Glutamatergic neuron (in vitro differentiated cells): Measurements from ENCODE around the gene ENDOD1. TPM values are rescaled to one million over a fixed set of nuclear protein-coding genes. Genes with fewer than 3 reads are reported as not detected.

Experiments
- DNase-seq: peaks from one replicate; pipeline ENCODE4 v3.0.0; 2022
- H3K27ac Mint-ChIP-seq: one replicate; pipeline ENCODE4 v1.8.0; 2020; ENCODE audit warnings: mild to moderate bottlenecking, mixed read lengths, inconsistent platforms; ENCODE audit not compliant: unreplicated experiment
- H3K27me3 Mint-ChIP-seq: one replicate; pipeline ENCODE4 v1.8.0; 2020; ENCODE audit warnings: mild to moderate bottlenecking, moderate library complexity, mixed read lengths, inconsistent platforms; ENCODE audit not compliant: unreplicated experiment
- H3K36me3 Mint-ChIP-seq: one replicate; pipeline ENCODE4 v1.8.0; 2020; ENCODE audit warnings: mild to moderate bottlenecking, mixed read lengths, inconsistent platforms; ENCODE audit not compliant: unreplicated experiment
- H3K4me1 Mint-ChIP-seq: one replicate; pipeline ENCODE4 v1.8.0; 2020; ENCODE audit warnings: mild to moderate bottlenecking, low read depth, mixed read lengths, inconsistent platforms; ENCODE audit not compliant: unreplicated experiment
- H3K4me3 Mint-ChIP-seq: one replicate; pipeline ENCODE4 v1.8.0; 2020; ENCODE audit warnings: mild to moderate bottlenecking, mixed read lengths, inconsistent platforms; ENCODE audit not compliant: unreplicated experiment
- H3K9me3 Mint-ChIP-seq: one replicate; pipeline ENCODE4 v1.8.0; 2020; ENCODE audit warnings: mild to moderate bottlenecking, moderate library complexity, mixed read lengths, inconsistent platforms; ENCODE audit not compliant: unreplicated experiment
- total RNA-seq: library from RNA; stranded (reverse); fragmentation: NEBNext Ultra II Directional; extraction: Animal tissue kit (Norgen Biotek cat#: 25700); gene quantifications from one replicate; pipeline ENCODE4 v1.2.1, GENCODE V29; 2021; ENCODE audit not compliant: unreplicated experiment
- TF ChIP-seq, protein P1 (sequence below): fragments of 200-600 bp; sonication (generic); IDR thresholded peaks from one replicate; pipeline ENCODE4 v1.5.0; 2021; ENCODE audit not compliant: partially characterized antibody, unreplicated experiment

Gene ENDOD1
- total RNA-seq, 1 donor from 2014 or later: 1.6 TPM

DNA sequence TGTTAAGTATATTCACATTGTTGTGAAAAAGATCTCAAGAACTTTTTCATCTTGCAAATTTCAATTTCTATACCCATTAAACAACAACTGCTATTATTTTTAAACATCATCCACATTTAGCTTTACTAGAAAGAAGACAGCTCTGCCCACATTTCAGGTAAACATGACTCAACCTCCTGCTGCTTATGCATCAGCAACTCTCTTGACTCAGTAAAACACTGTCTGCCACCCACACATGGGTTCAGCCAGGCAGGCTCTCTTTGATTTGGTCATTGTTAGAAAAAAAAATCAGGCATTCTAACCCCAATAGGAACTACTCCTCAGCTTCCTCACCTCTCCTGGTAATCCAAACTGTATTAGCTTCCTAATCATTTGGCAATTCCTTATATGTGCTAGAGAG, 5.1 kb upstream of the ENDOD1 start:
- DNase-seq: no peak
- H3K4me3 Mint-ChIP-seq: no peak overlapping the region
- peaks cover 2% of the 10 kb centered on the region for H3K27me3 Mint-ChIP-seq
- TF ChIP-seq, protein P1, sequence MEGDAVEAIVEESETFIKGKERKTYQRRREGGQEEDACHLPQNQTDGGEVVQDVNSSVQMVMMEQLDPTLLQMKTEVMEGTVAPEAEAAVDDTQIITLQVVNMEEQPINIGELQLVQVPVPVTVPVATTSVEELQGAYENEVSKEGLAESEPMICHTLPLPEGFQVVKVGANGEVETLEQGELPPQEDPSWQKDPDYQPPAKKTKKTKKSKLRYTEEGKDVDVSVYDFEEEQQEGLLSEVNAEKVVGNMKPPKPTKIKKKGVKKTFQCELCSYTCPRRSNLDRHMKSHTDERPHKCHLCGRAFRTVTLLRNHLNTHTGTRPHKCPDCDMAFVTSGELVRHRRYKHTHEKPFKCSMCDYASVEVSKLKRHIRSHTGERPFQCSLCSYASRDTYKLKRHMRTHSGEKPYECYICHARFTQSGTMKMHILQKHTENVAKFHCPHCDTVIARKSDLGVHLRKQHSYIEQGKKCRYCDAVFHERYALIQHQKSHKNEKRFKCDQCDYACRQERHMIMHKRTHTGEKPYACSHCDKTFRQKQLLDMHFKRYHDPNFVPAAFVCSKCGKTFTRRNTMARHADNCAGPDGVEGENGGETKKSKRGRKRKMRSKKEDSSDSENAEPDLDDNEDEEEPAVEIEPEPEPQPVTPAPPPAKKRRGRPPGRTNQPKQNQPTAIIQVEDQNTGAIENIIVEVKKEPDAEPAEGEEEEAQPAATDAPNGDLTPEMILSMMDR: no peak
- H3K4me1 Mint-ChIP-seq: peaks cover 4% of the 10 kb centered on the region
- H3K9me3 Mint-ChIP-seq: peaks cover 2% of the 10 kb centered on the region
- H3K36me3 Mint-ChIP-seq: no peaks in the 10 kb centered on the region
- H3K27ac Mint-ChIP-seq: no peak overlapping the region

GRCh38 chr11:95085117-95085816, 4.4 kb upstream of the ENDOD1 start:
- no peak overlapping the region for H3K4me3 Mint-ChIP-seq
- TF ChIP-seq, protein P1: no peak

DNA sequence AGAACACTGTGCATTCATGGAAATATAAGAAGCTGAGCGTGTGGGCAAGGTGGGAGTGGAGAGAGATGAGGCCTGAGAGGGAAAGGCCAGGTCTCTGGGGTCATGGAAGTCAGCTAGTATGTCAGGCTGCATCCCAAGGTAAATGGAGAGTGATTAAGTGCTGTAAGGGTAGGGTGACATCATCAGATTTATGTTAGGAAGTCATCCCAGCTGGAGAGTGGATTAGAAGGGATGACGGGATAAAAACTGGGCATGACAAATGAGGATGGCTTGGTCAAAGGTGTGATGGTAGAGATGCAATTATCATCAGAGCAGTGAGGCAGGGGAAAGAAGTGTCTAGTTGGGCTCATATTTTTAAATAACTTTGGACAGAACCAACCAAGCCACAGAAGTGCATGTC, 3.5 kb upstream of the ENDOD1 start:
- peaks cover 7% of the 10 kb centered on the region for H3K9me3 Mint-ChIP-seq
- no peaks in the 10 kb centered on the region for H3K36me3 Mint-ChIP-seq
- DNase-seq: no peak
- H3K27me3 Mint-ChIP-seq: peaks cover 4% of the 10 kb centered on the region
- peak overlapping the region; percentile 40 for H3K4me3 Mint-ChIP-seq
- peaks cover 4% of the 10 kb centered on the region for H3K4me1 Mint-ChIP-seq
- TF ChIP-seq, protein P1: no peak
- peak overlapping the region; percentile 68 for H3K27ac Mint-ChIP-seq

More at GRCh38 chr11:95085117-95085816, 4.4 kb upstream of the ENDOD1 start:
- Mint-ChIP-seq H3K9me3 (peaks cover 3% of the 10 kb centered on the region), H3K27ac (no peak overlapping the region), H3K36me3 (no peaks in the 10 kb centered on the region), H3K4me1 (peaks cover 4% of the 10 kb centered on the region), H3K27me3 (peaks cover 3% of the 10 kb centered on the region)
- no peak for DNase-seq

DNA sequence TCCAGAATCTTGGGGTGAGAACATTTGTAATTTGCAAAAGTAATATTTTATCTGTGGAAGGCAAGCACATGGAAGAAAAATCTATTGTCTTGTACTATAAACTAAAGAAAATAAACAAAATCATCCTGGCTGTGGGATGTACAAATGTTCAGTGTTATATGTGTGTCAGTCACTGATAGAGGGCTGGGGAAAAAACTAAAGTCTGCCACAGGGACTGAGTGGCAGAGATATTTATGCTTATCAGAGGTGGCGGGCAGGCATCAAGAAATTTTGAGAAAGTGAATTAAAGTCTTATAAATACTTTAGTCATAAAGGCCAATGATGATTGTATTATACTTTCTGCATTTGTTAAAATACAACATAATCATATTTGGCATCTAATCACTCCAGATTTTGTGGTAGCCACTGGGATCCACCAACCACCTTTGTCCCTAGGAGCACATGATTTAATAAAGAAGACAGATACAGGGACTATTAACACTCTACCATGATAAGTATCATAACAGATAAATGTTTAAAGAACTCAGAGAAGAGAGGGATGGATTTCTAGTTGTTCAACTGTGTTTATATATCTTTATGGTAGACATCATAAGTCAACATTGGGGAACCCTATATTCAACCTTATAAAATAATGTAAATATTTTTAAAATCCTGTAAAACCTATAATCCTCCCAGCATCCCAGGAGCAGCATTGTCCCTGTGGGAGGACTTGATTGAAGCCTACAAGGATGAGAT, 2.6 kb upstream of the ENDOD1 start:
- no peak for DNase-seq
- H3K36me3 Mint-ChIP-seq: peaks cover 2% of the 10 kb centered on the region
- H3K9me3 Mint-ChIP-seq: peaks cover 8% of the 10 kb centered on the region
- peaks cover 4% of the 10 kb centered on the region for H3K4me1 Mint-ChIP-seq
- H3K27me3 Mint-ChIP-seq: peaks cover 4% of the 10 kb centered on the region
- H3K27ac Mint-ChIP-seq: no peak overlapping the region
- TF ChIP-seq, protein P1: no peak
- H3K4me3 Mint-ChIP-seq: no peak overlapping the region
